HL-60 (cell line): Measurements from ENCODE around the gene LPIN3.

ENCODE experiments used
- DNase-seq, 2 experiments: peaks; one replicate each; pipeline ENCODE4 v3.0.0-alpha.2; 2010 to 2020; ENCODE audit warnings: low read depth in 1 of 2, low spot score in 1 of 2
- H3K27ac ChIP-seq: fragments of 250-450 bp; sonication (Bioruptor Pico); replicated peaks from 2 replicates; pipeline ENCODE4 v1.5.1; 2020; ENCODE audit warnings: mild to moderate bottlenecking, moderate library complexity
- H3K27me3 ChIP-seq: fragments of 250-450 bp; sonication (Bioruptor Pico); 2 replicates; pipeline ENCODE4 v1.5.1; 2021; ENCODE audit warnings: mild to moderate bottlenecking, moderate library complexity; ENCODE audit not compliant: insufficient read depth, poor library complexity, severe bottlenecking
- H3K4me3 ChIP-seq: replicated peaks from 2 replicates; pipeline ENCODE4 v1.5.1; 2011; ENCODE audit warnings: mild to moderate bottlenecking, control low read depth, low read length; ENCODE audit not compliant: insufficient read depth
- GABPA ChIP-seq: IDR thresholded peaks from 2 replicates; pipeline ENCODE4 v1.6.1; 2012; ENCODE audit warnings: low read depth
- POLR2AphosphoS5 ChIP-seq: IDR thresholded peaks from 2 replicates; pipeline ENCODE4 v1.6.1; 2012; ENCODE audit warnings: low read depth
- SPI1 ChIP-seq: IDR thresholded peaks from 2 replicates; pipeline ENCODE4 v1.6.1; 2012; ENCODE audit warnings: low read depth, mild to moderate bottlenecking, borderline replicate concordance
- TF ChIP-seq, protein P1 (sequence below): IDR thresholded peaks from one replicate; pipeline ENCODE4 v1.5.1; 2011; ENCODE audit warnings: low read length, control low read depth, inconsistent platforms; ENCODE audit not compliant: insufficient read depth
- TF ChIP-seq, protein P2 (sequence below): IDR thresholded peaks from 2 replicates; pipeline ENCODE4 v1.6.1; 2012; ENCODE audit warnings: low read depth; ENCODE audit not compliant: insufficient replicate concordance

Gene LPIN3

DNA sequence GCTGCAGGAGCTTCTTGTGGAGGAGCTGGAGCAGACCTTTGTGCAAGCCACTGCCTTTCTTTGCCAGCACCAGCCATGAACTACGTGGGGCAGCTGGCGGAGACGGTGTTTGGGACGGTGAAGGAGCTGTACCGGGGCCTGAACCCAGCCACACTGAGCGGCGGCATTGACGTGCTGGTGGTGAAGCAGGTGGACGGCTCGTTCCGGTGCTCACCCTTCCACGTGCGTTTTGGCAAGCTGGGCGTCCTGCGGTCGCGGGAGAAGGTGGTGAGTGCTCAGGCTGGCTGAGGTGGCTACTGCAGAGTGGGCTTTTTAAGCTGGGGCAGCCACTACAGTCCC lies 5.1 kb downstream of the LPIN3 start:
- DNase-seq = no peak
- H3K27ac ChIP-seq = no peak overlapping the region
- TF ChIP-seq POLR2AphosphoS5 = no peak
- no peak for TF ChIP-seq SPI1
- no peak for TF ChIP-seq GABPA
- TF ChIP-seq, protein P1, sequence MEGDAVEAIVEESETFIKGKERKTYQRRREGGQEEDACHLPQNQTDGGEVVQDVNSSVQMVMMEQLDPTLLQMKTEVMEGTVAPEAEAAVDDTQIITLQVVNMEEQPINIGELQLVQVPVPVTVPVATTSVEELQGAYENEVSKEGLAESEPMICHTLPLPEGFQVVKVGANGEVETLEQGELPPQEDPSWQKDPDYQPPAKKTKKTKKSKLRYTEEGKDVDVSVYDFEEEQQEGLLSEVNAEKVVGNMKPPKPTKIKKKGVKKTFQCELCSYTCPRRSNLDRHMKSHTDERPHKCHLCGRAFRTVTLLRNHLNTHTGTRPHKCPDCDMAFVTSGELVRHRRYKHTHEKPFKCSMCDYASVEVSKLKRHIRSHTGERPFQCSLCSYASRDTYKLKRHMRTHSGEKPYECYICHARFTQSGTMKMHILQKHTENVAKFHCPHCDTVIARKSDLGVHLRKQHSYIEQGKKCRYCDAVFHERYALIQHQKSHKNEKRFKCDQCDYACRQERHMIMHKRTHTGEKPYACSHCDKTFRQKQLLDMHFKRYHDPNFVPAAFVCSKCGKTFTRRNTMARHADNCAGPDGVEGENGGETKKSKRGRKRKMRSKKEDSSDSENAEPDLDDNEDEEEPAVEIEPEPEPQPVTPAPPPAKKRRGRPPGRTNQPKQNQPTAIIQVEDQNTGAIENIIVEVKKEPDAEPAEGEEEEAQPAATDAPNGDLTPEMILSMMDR = no peak
- TF ChIP-seq, protein P2, sequence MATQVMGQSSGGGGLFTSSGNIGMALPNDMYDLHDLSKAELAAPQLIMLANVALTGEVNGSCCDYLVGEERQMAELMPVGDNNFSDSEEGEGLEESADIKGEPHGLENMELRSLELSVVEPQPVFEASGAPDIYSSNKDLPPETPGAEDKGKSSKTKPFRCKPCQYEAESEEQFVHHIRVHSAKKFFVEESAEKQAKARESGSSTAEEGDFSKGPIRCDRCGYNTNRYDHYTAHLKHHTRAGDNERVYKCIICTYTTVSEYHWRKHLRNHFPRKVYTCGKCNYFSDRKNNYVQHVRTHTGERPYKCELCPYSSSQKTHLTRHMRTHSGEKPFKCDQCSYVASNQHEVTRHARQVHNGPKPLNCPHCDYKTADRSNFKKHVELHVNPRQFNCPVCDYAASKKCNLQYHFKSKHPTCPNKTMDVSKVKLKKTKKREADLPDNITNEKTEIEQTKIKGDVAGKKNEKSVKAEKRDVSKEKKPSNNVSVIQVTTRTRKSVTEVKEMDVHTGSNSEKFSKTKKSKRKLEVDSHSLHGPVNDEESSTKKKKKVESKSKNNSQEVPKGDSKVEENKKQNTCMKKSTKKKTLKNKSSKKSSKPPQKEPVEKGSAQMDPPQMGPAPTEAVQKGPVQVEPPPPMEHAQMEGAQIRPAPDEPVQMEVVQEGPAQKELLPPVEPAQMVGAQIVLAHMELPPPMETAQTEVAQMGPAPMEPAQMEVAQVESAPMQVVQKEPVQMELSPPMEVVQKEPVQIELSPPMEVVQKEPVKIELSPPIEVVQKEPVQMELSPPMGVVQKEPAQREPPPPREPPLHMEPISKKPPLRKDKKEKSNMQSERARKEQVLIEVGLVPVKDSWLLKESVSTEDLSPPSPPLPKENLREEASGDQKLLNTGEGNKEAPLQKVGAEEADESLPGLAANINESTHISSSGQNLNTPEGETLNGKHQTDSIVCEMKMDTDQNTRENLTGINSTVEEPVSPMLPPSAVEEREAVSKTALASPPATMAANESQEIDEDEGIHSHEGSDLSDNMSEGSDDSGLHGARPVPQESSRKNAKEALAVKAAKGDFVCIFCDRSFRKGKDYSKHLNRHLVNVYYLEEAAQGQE = no peak
- H3K4me3 ChIP-seq = no peak overlapping the region
- H3K27me3 ChIP-seq = no peaks in the 10 kb centered on the region

DNA sequence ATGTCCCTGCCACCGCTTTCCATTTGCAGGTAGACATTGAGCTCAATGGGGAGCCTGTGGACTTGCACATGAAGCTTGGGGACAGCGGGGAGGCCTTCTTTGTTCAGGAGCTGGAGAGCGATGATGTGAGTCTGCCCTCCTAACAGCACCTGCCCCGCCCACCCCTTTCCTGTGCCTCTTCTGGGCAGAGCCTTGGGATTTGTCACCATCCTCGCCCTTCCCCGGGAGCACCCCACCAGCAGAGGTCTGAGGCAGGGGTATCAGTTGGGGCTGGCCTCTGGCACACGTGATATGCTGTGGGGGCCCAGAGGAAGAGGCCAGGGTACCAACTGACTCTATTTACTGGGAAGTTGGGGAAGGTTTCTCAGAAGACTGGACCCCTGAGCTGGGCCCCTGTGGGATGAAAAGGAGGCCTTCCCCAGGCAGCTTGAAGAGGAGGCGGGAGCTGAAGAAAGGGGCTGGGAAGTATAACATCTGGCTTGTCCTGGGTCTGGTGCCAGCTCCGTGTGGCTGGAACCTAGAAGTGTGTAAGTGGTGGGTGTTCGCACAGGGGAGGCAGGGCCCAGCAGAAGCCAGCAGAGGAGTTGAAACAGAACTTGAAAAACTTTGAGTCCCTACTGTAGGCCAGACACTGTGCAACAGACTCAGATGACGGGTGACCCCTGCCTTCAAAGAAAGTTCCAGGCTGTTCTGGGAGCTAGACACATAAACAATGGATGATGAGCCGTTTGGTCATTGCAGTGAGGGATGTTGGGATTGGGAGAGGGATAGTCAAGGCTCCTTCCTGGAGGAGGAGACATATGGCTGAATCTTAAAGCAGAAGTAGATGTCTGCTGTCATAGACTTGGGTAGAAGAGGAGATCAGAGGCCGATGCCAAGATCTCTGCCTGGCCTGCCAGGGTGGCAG lies 7.2 kb downstream of the LPIN3 start:
- no peak overlapping the region for H3K4me3 ChIP-seq
- DNase-seq = no peak
- no peak for TF ChIP-seq GABPA
- no peak for TF ChIP-seq POLR2AphosphoS5
- TF ChIP-seq SPI1 = no peak
- TF ChIP-seq, protein P1 = no peak
- no peak overlapping the region for H3K27ac ChIP-seq
- no peaks in the 10 kb centered on the region for H3K27me3 ChIP-seq

DNA sequence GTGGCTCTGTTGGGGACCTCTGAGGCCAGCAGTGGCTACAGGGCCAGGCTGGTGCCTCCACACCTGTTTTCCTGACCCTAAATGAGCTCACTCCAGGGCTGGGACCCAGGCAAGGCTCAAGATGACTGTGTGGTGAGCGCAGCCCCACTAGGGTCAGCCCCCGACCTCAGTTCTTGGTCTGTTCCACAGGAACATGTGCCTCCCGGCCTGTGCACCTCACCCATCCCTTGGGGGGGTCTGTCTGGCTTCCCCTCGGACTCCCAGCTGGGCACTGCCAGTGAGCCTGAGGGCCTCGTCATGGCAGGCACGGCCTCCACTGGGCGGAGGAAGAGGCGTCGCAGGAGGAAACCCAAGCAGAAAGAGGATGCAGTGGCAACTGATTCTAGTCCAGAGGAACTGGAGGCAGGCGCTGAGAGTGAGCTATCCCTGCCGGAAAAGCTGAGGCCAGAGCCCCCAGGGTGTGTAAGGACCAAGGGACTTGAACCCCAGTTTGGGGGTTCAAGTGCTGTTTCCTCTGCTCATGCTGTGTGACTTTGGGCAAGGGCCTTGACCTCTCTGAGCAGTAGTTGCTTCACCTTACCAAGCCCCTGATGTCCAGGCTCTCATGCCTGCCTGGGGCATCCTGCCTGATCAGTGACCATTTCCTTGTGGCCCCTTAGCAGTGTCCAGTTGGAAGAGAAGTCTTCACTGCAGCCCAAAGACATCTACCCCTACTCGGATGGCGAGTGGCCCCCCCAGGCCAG lies 8.0 kb downstream of the LPIN3 start:
- no peak for TF ChIP-seq POLR2AphosphoS5
- no peak for TF ChIP-seq SPI1
- TF ChIP-seq GABPA = no peak
- TF ChIP-seq, protein P1 = no peak
- no peak for DNase-seq
- Histone ChIP-seq H3K4me3 (no peak overlapping the region), H3K27ac (no peak overlapping the region), H3K27me3 (no peaks in the 10 kb centered on the region)

DNA sequence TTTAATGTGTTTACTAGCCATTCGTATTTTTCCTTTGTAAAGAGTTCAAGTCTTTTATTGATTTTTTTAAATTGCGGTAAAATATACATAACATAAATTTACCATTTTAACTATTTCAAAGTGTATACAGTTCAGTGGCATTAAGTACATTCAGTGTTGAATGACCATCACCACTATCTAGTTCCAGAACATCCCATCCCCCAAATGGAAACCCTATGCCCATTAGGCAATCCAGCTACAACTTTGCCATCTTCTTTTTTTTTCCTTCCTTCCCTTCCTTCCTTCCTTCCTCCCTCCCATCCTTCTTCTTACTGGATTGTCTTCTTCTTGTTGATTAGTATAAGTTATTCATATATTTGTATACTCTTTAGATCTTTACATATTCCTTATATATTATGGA lies 8.6 kb downstream of the LPIN3 start:
- Histone ChIP-seq H3K27ac (no peak overlapping the region), H3K4me3 (no peak overlapping the region), H3K27me3 (no peaks in the 10 kb centered on the region)
- no peak for TF ChIP-seq SPI1
- TF ChIP-seq POLR2AphosphoS5 = no peak
- DNase-seq = no peak

DNA sequence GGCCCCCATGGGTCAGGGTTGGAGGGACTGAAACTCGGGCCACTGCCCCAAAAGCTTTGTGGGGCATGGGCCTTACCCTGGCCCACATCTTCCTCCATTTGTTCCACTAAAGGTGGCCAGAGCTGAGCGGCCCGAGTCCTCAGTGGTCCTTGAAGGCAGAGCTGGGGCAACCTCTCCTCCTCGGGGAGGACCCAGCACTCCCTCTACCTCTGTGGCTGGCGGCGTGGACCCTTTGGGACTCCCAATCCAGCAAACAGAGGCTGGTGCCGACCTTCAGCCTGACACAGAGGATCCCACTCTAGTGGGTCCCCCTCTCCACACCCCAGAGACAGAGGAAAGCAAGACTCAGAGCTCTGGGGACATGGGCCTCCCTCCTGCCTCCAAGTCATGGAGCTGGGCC lies 9.3 kb downstream of the LPIN3 start:
- TF ChIP-seq, protein P1 = no peak
- TF ChIP-seq, protein P2 = no peak
- no peak for TF ChIP-seq SPI1
- no peak for TF ChIP-seq GABPA
- no peak for TF ChIP-seq POLR2AphosphoS5
- no peaks in the 10 kb centered on the region for H3K27me3 ChIP-seq
- DNase-seq = no peak
- H3K27ac ChIP-seq = no peak overlapping the region
- H3K4me3 ChIP-seq = no peak overlapping the region
